Upper lobe of left lung (tissue), 6 donors: ENCODE data around the gene ADAMTSL4. TPM values are rescaled to one million over a fixed set of nuclear protein-coding genes. Genes with fewer than 3 reads are reported as not detected.

Experiments used
- ATAC-seq, 2 donors: fragments of 200-7000 bp; cut with Tn5 transposase; one replicate each; pipeline ENCODE4 v1.9.1; 2022; ENCODE audit warnings: mild to moderate bottlenecking in 2 of 2, moderate library complexity in 2 of 2; ENCODE audit not compliant: low FRiP score in 2 of 2
- DNase-seq, 2 donors: peaks; one replicate each; pipeline ENCODE4 v3.0.0-alpha.2; 2019 to 2020
- H3K27ac ChIP-seq, 4 donors: fragments of 200-600 bp; sonication (generic); one replicate each; pipeline ENCODE4 v1.5.1; 2016 to 2019
- H3K27me3 ChIP-seq, 4 donors: fragments of 200-600 bp; sonication (generic); one replicate each; pipeline ENCODE4 v1.5.1; 2017 to 2019
- H3K36me3 ChIP-seq, 4 donors: fragments of 200-600 bp; sonication (generic); one replicate each; pipeline ENCODE4 v1.5.1; 2016 to 2019
- H3K4me1 ChIP-seq, 4 donors: fragments of 200-600 bp; sonication (generic); one replicate each; pipeline ENCODE4 v1.5.1; 2018 to 2019
- H3K4me3 ChIP-seq, 4 donors: fragments of 200-600 bp; sonication (generic); one replicate each; pipeline ENCODE4 v1.5.1; 2017 to 2019; ENCODE audit warnings: mild to moderate bottlenecking in 2 of 4, moderate library complexity in 1 of 4
- H3K9me3 ChIP-seq, 4 donors: fragments of 200-600 bp; sonication (generic); one replicate each; pipeline ENCODE4 v1.5.1; 2018 to 2019
- CTCF ChIP-seq, 6 experiments: fragments of 450-650 bp in 4 of 6; fragments of 200-600 bp in 2 of 6; sonication (generic) in 2 of 6; IDR thresholded peaks; one replicate each; pipeline ENCODE4 v1.5.1; 2016 to 2019; ENCODE audit warnings: antibody characterized with exemption in 6 of 6
- EP300 ChIP-seq, 4 donors: sonication (generic); formaldehyde crosslinking; IDR thresholded peaks; one replicate each; pipeline ENCODE4 v1.5.1; 2017; ENCODE audit warnings: antibody characterized with exemption in 4 of 4, control low read depth in 2 of 4
- POLR2A ChIP-seq, 4 donors: fragments of 450-650 bp; IDR thresholded peaks; one replicate each; pipeline ENCODE4 v1.5.1; 2016 to 2017; ENCODE audit warnings: antibody characterized with exemption in 4 of 4, mild to moderate bottlenecking in 2 of 4
- POLR2AphosphoS5 ChIP-seq, 2 donors: sonication (generic); formaldehyde crosslinking; IDR thresholded peaks; one replicate each; pipeline ENCODE4 v1.5.1; 2017; ENCODE audit warnings: antibody characterized with exemption in 2 of 2
- whole genome bisulfite sequencing, 2 donors: methylation state at CpG; one replicate each; pipeline ENCODE4 v1.1.5; 2017 to 2018; 5-methylcytosine and 5-hydroxymethylcytosine counted together
- total RNA-seq, 6 donors: library from RNA; depleted of rRNA in 4 of 6; stranded (reverse); fragments of >200 nt in 4 of 6; gene quantifications; one replicate each; pipeline versions ENCODE4 v1.1.0 to v1.2.1, GENCODE V29; 2016 to 2021
- donor health status: DM: no; HTN: no; CAD: no; lungs with moderate emphysema.
- donor health status: DM: no; HTN: yes; CAD: no; lungs with severe emphysema.

Gene ADAMTSL4
- total RNA-seq, 6 donors from 2014 or later: 40.3 to 169 (median 139) TPM

GRCh38 chr1:150574260-150575071, 25.3 kb downstream of the ADAMTSL4 start:
- peaks cover 35 to 87% (median 57%) of the 10 kb centered on the region in 4 donors for H3K36me3 ChIP-seq

GRCh38 chr1:150575072-150575489, 25.9 kb downstream of the ADAMTSL4 start:
- DNase-seq: no peak
- TF ChIP-seq POLR2A (IDR thresholded peaks at IDR 0.05): peak in 1 of 4 donors; percentile 9
- no peak for TF ChIP-seq EP300 (IDR thresholded peaks at IDR 0.05)
- H3K36me3 ChIP-seq: peaks cover 35 to 83% (median 57%) of the 10 kb centered on the region in 4 donors
- no peaks in the 10 kb centered on the region for H3K27me3 ChIP-seq
- H3K4me1 ChIP-seq: peaks cover 53 to 63% (median 59%) of the 10 kb centered on the region in 4 donors
- peak overlapping the region; percentile 61 to 97 (median 88) for H3K4me3 ChIP-seq
- WGBS, 2 donors: 24 to 36% methylated on average over 4 of the region's 4 CpGs
- H3K9me3 ChIP-seq: no peaks in the 10 kb centered on the region
- peak overlapping the region; percentile 98 to 100 (median 99) for H3K27ac ChIP-seq
- no peak for ATAC-seq

More at GRCh38 chr1:150574260-150575071, 25.3 kb downstream of the ADAMTSL4 start:
- no peak for ATAC-seq
- no peaks in the 10 kb centered on the region for H3K9me3 ChIP-seq
- peak overlapping the region; percentile 61 to 97 (median 88) for H3K4me3 ChIP-seq
- WGBS, 2 donors: 33 to 42% methylated on average over 6 of the region's 6 CpGs
- H3K27me3 ChIP-seq: no peaks in the 10 kb centered on the region
- no peak for DNase-seq
- H3K4me1 ChIP-seq: peaks cover 57 to 66% (median 63%) of the 10 kb centered on the region in 4 donors
- TF ChIP-seq CTCF (IDR thresholded peaks at IDR 0.05) (no peak), POLR2A (IDR thresholded peaks at IDR 0.05) (peak in 1 of 4 donors; percentile 23), POLR2AphosphoS5 (IDR thresholded peaks at IDR 0.05) (peak in 1 of 2 donors; percentile 28)
- H3K27ac ChIP-seq: peak overlapping the region; percentile 98 to 100 (median 99)

DNA sequence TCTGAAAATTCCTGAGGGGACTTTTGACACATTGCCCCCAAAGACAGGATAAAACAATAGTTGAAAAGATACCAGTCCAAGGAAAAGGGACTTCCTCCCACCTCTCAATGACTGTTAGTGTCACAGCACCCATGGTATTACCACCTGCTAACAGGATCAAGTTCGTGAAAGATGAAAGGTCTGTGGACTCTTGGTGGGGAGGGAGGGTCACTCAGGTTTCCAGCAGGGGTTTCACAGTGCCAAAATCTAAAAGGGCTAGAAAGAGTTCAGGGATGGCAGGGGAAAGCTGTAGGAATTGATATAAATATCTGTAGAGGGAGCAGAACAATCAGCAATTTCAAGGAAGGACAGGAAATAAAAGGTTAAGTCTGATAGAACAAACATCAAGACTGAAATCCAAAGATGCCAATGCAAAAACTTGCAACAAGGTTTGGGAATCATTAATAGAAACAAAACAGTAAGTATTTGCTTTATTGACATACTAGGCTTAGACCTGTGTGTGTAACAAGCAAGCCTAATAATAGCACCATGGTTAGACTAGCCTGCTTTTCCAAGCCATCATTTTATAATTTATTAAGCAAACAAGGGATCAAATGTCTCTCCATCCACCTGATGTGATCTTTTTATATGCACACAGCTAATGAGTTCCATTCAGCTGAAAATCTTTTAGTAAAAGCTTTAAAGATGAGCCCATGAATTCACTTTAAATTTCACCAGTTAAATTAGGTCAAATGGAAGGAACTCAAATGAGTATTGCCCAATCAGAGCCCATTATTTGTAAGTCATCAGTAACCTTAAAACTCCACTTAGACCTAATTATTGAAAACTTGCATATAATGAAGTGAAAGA, 26.5 kb downstream of the ADAMTSL4 start:
- DNase-seq (no peak), ATAC-seq (no peak)
- Histone ChIP-seq H3K27me3 (no peaks in the 10 kb centered on the region), H3K4me1 (peaks cover 51 to 62% (median 57%) of the 10 kb centered on the region in 4 donors), H3K9me3 (no peaks in the 10 kb centered on the region), H3K36me3 (peaks cover 35 to 77% (median 56%) of the 10 kb centered on the region in 4 donors), H3K27ac (peak overlapping the region; percentile 98 to 100 (median 99)), H3K4me3 (peak overlapping the region; percentile 61 to 97 (median 88))
- 25 to 26% methylated on average over 1 of the region's 1 CpG for WGBS, 2 donors
- no peak for TF ChIP-seq CTCF (IDR thresholded peaks at IDR 0.05)
- TF ChIP-seq POLR2AphosphoS5 (IDR thresholded peaks at IDR 0.05): peak in 1 of 2 donors; percentile 3
- no peak for TF ChIP-seq EP300 (IDR thresholded peaks at IDR 0.05)
- peak in 2 of 4 donors; percentile 12 to 19 for TF ChIP-seq POLR2A (IDR thresholded peaks at IDR 0.05)

DNA sequence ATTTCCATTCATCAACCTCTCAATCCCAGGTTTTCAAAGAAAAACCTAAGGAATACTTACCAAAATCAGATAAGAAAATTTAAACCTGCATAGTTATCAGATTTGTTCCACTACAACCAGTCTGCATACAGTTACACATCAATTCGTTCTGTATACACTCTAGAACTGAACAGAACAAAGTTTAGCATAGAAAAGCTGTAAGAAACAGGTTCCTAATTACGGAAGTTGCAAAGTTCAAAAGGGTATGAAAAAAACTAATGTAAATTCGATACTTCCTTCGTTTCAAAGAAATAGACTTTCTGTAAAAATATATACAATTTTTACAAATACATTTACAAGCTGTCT, 27.1 kb downstream of the ADAMTSL4 start:
- H3K27ac ChIP-seq: peak overlapping the region; percentile 98 to 100 (median 99)
- no peaks in the 10 kb centered on the region for H3K9me3 ChIP-seq
- peak overlapping the region; percentile 61 to 97 (median 88) for H3K4me3 ChIP-seq
- no peak for TF ChIP-seq CTCF (IDR thresholded peaks at IDR 0.05)
- TF ChIP-seq POLR2AphosphoS5 (IDR thresholded peaks at IDR 0.05): no peak
- TF ChIP-seq EP300 (IDR thresholded peaks at IDR 0.05): no peak
- no peak for TF ChIP-seq POLR2A (IDR thresholded peaks at IDR 0.05)
- no peaks in the 10 kb centered on the region for H3K27me3 ChIP-seq
- WGBS, 2 donors: 0 to 4% methylated on average over 4 of the region's 4 CpGs
- no peak for DNase-seq
- H3K36me3 ChIP-seq: peaks cover 35 to 71% (median 51%) of the 10 kb centered on the region in 4 donors
- H3K4me1 ChIP-seq: peaks cover 45 to 56% (median 53%) of the 10 kb centered on the region in 4 donors
- ATAC-seq: no peak
